Measurements from ENCODE around the gene PPM1J. TPM values are rescaled to one million over a fixed set of nuclear protein-coding genes. Genes with fewer than 3 reads are reported as not detected.

PPM1J gene
- total RNA-seq, 4 donors from 2014 or later, result 1.7 to 4.8 (median 3.0) TPM

DNA sequence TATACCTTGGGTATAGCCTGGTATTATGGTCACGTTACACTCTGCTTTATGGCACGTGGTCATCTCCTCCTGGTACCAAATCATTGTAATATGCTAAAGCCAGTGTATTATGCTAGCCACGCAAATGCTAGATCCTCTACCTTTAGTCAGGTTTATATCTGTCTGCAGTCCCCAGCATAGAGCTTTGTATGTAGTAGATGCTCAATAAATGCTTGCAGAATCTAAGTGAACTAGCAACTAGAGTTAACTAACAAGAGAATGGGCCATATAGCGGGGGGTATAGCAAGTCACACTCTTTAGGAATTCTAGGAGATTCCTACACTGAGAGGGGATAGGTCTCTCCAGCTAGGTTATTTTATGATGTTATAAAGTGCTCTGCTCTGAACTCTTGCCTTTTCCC lies 37.6 kb downstream of the PPM1J start:
- Histone ChIP-seq H3K9me3 (no peaks in the 10 kb centered on the region), H3K36me3 (no peaks in the 10 kb centered on the region), H3K27me3 (no peaks in the 10 kb centered on the region), H3K4me3 (replicated peaks in 1 of 3) (no peak overlapping the region), H3K4me1 (peaks cover 4 to 15% of the 10 kb centered on the region in 2 donors), H3K27ac (no peak overlapping the region)
- TF ChIP-seq, protein P1, sequence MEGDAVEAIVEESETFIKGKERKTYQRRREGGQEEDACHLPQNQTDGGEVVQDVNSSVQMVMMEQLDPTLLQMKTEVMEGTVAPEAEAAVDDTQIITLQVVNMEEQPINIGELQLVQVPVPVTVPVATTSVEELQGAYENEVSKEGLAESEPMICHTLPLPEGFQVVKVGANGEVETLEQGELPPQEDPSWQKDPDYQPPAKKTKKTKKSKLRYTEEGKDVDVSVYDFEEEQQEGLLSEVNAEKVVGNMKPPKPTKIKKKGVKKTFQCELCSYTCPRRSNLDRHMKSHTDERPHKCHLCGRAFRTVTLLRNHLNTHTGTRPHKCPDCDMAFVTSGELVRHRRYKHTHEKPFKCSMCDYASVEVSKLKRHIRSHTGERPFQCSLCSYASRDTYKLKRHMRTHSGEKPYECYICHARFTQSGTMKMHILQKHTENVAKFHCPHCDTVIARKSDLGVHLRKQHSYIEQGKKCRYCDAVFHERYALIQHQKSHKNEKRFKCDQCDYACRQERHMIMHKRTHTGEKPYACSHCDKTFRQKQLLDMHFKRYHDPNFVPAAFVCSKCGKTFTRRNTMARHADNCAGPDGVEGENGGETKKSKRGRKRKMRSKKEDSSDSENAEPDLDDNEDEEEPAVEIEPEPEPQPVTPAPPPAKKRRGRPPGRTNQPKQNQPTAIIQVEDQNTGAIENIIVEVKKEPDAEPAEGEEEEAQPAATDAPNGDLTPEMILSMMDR (IDR thresholded peaks at IDR 0.05), result no peak
- no peak for DNase-seq
- WGBS, 2 donors, result 97% methylated on average over 4 of the region's 4 CpGs
- intact Hi-C loops (cut with DNase I), result no loop called here

GRCh38 chr1:112676543-112676942 lies 38.6 kb downstream of the PPM1J start:
- 90 to 92% methylated on average over 3 of the region's 3 CpGs for WGBS, 2 donors
- intact Hi-C loops (cut with DNase I), result no loop called here
- Histone ChIP-seq H3K4me3 (replicated peaks in 1 of 3) (no peak overlapping the region), H3K36me3 (peaks cover 0 to 1% of the 10 kb centered on the region in 2 donors), H3K27ac (no peak overlapping the region), H3K27me3 (no peaks in the 10 kb centered on the region), H3K9me3 (no peaks in the 10 kb centered on the region), H3K4me1 (peaks cover 4 to 15% of the 10 kb centered on the region in 2 donors)
- no peak for DNase-seq
- no peak for TF ChIP-seq POLR2A (IDR thresholded peaks at IDR 0.05)
- TF ChIP-seq, protein P1 (IDR thresholded peaks at IDR 0.05), result no peak

DNA sequence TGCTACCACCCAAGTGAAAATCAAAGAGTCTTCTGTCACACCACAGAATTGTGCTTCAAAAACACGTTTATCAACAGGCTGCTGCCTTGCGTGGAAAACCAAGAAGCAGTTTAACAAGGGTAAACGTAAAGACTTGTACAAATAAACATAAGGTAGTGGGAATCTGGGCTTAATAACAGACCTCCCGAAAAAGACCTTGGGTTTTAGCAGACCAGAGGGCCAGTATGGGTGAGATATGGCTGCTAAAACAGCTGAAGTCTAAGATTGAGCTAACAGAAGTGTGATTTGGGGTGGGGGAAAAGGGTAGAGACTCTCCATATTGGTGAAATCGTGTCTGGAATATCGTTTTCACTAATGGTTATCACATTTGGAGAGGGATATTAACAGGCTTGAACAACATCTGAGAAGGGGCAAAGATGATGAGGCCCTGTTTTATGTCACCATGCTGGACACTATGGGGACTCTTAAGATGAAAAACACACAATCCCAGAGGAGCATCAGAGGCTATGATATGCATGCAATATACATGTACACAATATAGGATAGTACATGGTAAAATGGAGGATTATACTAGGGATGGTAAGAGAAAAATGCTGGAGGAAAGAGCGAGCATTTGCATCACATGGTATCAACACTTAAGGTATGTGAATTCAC lies 39.3 kb downstream of the PPM1J start:
- WGBS, 2 donors, result 52 to 60% methylated on average over 7 of the region's 7 CpGs
- Histone ChIP-seq H3K27ac (peak overlapping the region; percentile 79 to 92 (median 89)), H3K36me3 (peaks cover 0 to 3% of the 10 kb centered on the region in 2 donors), H3K9me3 (no peaks in the 10 kb centered on the region), H3K4me1 (peaks cover 4 to 15% of the 10 kb centered on the region in 2 donors), H3K27me3 (no peaks in the 10 kb centered on the region), H3K4me3 (replicated peaks in 1 of 3) (peak overlapping the region; percentile 70 to 81 (median 80))
- intact Hi-C loops (cut with DNase I), result no loop called here
- TF ChIP-seq POLR2A (IDR thresholded peaks at IDR 0.05), result no peak
- TF ChIP-seq, protein P1 (IDR thresholded peaks at IDR 0.05), result no peak
- DNase-seq, result no peak

- 0 to 13% methylated on average over 2 to 26 of the region's 68 CpGs for WGBS, 2 donors
- Histone ChIP-seq H3K27ac (peak overlapping the region; percentile 79 to 92 (median 89)), H3K4me1 (peaks cover 4 to 15% of the 10 kb centered on the region in 2 donors), H3K9me3 (no peaks in the 10 kb centered on the region), H3K36me3 (peaks cover 4 to 6% of the 10 kb centered on the region in 2 donors), H3K4me3 (replicated peaks in 1 of 3) (peak overlapping the region; percentile 70 to 81 (median 80)), H3K27me3 (no peaks in the 10 kb centered on the region)
- intact Hi-C loops (cut with DNase I), result no loop called here
- TF ChIP-seq, protein P1 (IDR thresholded peaks at IDR 0.05), result peak in 2 of 6 experiments; percentile 23 to 29
- peak in 1 of 2 donors; percentile 32 for TF ChIP-seq POLR2A (IDR thresholded peaks at IDR 0.05)
- DNase-seq, result peak; percentile 62
Measured at GRCh38 chr1:112674986-112675727, 40.0 kb downstream of the PPM1J start.

Data from thyroid gland (tissue), 4 donors.